ENCODE data around the gene MID1IP1.

DNA sequence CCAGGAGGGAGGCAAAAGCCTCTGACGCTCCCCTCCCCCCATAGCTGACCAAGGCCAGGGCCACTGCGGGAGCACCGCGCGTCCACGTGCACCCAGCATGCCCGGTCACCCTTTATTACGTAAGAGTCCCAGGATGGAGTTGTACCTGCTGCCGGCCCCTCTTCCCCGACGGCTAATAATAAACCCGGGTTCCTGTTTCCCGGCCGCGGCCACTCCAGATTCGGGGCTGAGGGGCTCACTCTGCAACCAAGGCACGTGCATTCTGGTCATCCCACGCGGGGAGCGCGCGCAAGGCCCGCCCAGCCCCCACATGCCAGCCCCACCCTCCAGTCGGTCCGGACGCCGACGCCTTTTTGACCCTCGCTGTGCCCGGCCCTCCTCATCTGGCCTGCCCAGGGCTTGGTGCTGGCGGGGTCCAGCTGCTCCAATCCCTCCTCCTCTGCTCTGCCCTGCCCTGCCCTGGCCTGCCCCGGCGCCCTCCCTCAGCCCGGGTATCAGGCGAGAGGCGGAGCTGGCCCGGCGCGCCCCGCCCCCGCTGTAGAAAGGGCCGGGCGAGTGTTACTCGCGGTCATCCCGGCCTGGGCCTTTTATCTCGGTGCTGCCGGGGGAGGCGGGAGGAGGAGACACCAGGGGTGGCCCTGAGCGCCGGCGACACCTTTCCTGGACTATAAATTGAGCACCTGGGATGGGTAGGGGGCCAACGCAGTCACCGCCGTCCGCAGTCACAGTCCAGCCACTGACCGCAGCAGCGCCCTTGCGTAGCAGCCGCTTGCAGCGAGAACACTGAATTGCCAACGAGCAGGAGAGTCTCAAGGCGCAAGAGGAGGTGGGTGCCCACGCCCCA lies 2.6 kb downstream of the MID1IP1 start:
- TF ChIP-seq, protein P1, sequence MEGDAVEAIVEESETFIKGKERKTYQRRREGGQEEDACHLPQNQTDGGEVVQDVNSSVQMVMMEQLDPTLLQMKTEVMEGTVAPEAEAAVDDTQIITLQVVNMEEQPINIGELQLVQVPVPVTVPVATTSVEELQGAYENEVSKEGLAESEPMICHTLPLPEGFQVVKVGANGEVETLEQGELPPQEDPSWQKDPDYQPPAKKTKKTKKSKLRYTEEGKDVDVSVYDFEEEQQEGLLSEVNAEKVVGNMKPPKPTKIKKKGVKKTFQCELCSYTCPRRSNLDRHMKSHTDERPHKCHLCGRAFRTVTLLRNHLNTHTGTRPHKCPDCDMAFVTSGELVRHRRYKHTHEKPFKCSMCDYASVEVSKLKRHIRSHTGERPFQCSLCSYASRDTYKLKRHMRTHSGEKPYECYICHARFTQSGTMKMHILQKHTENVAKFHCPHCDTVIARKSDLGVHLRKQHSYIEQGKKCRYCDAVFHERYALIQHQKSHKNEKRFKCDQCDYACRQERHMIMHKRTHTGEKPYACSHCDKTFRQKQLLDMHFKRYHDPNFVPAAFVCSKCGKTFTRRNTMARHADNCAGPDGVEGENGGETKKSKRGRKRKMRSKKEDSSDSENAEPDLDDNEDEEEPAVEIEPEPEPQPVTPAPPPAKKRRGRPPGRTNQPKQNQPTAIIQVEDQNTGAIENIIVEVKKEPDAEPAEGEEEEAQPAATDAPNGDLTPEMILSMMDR (IDR thresholded peaks at IDR 0.05; ENCODE audit: poor library complexity): no peak
- TF ChIP-seq EZH2phosphoT487 (IDR thresholded peaks at IDR 0.05; ENCODE audit: low read depth, severe bottlenecking, unreplicated experiment) (no peak), EZH2 (IDR thresholded peaks at IDR 0.05; ENCODE audit: borderline replicate concordance) (no peak)
